IMR-90 (cell line): ENCODE measurements around the gene EMC9. TPM values are rescaled to one million over a fixed set of nuclear protein-coding genes. Genes with fewer than 3 reads are reported as not detected.

Source experiments
- ATAC-seq: fragments of 200-7000 bp; cut with Tn5 transposase; 2 replicates; pipeline ENCODE4 v1.9.1; 2020; ENCODE audit warnings: low read depth, mild to moderate bottlenecking, moderate library complexity
- BruUV-seq: library from RNA; stranded (reverse); fragments of 400-500 nt; replicated peaks from 2 replicates; lab custom pipeline; 2021; lab: Mats Ljungman, UMichigan
- CTCF ChIA-PET: fragments of 300-600 bp; formaldehyde crosslinking; extraction: SDS; loops from one replicate; lab custom pipeline; 2021; ENCODE audit warnings: antibody characterized with exemption; lab: Yijun Ruan, JAX
- POLR2A ChIA-PET: fragments of 300-600 bp; sonication (Branson Sonifier 250); formaldehyde crosslinking; loops from one replicate; lab custom pipeline; 2022; ENCODE audit warnings: antibody characterized with exemption; ENCODE audit not compliant: unreplicated experiment; lab: Charles Lee
- DNase-seq: peaks from one replicate; pipeline ENCODE4 v3.0.0; 2013
- H2AFZ ChIP-seq: replicated peaks from 2 replicates; pipeline ENCODE3; 2013; ENCODE audit warnings: low read length, mild to moderate bottlenecking; ENCODE audit not compliant: poor library complexity
- H2AK5ac ChIP-seq: 2 replicates; pipeline ENCODE4 v1.6.1; 2013; ENCODE audit warnings: low read depth, low read length, inconsistent platforms
- H2AK9ac ChIP-seq: replicated peaks from 2 replicates; pipeline ENCODE3; 2013; ENCODE audit warnings: mild to moderate bottlenecking, low read depth, low read length, moderate library complexity; ENCODE audit not compliant: poor library complexity
- H2BK120ac ChIP-seq: 2 replicates; pipeline ENCODE4 v1.6.1; 2013; ENCODE audit warnings: low read depth, low read length, inconsistent platforms
- H2BK15ac ChIP-seq: 3 replicates; pipeline ENCODE4 v1.6.1; 2013; ENCODE audit warnings: low read depth, low read length, inconsistent platforms
- H2BK20ac ChIP-seq: 2 replicates; pipeline ENCODE4 v1.6.1; 2013; ENCODE audit warnings: low read depth, mild to moderate bottlenecking, inconsistent platforms, low read length, moderate library complexity
- H2BK5ac ChIP-seq: 2 replicates; pipeline ENCODE4 v1.6.1; 2013; ENCODE audit warnings: mild to moderate bottlenecking, low read depth, low read length, inconsistent platforms; ENCODE audit not compliant: poor library complexity, severe bottlenecking
- H3K14ac ChIP-seq: replicated peaks from 2 replicates; pipeline ENCODE4 v1.6.1; 2013; ENCODE audit warnings: low read depth, low read length, inconsistent platforms
- H3K18ac ChIP-seq: 2 replicates; pipeline ENCODE4 v1.6.1; 2013; ENCODE audit warnings: low read depth, low read length, control low read depth
- H3K23ac ChIP-seq: 2 replicates; pipeline ENCODE4 v1.6.1; 2013; ENCODE audit warnings: low read depth, low read length, inconsistent platforms
- H3K27ac ChIP-seq: 2 replicates; pipeline ENCODE4 v1.5.1; 2013; ENCODE audit warnings: mild to moderate bottlenecking, control low read depth, low read length; ENCODE audit not compliant: insufficient read depth
- H3K27me3 ChIP-seq: 2 replicates; pipeline ENCODE4 v1.6.1; 2013; ENCODE audit warnings: low read length; ENCODE audit not compliant: control insufficient read depth, insufficient read depth
- H3K36me3 ChIP-seq: 2 replicates; pipeline ENCODE4 v1.6.1; 2013; ENCODE audit warnings: low read length, mixed read lengths; ENCODE audit not compliant: control insufficient read depth, insufficient read depth
- H3K4ac ChIP-seq: 2 replicates; pipeline ENCODE4 v1.6.1; 2013; ENCODE audit warnings: low read depth, low read length, inconsistent platforms
- H3K4me1 ChIP-seq: 2 replicates; pipeline ENCODE4 v1.6.1; 2013; ENCODE audit warnings: low read length, mixed read lengths; ENCODE audit not compliant: control insufficient read depth, insufficient read depth
- H3K4me2 ChIP-seq: 2 replicates; pipeline ENCODE4 v1.6.1; 2013; ENCODE audit warnings: low read depth, mild to moderate bottlenecking, control low read depth, low read length, moderate library complexity
- H3K4me3 ChIP-seq: 2 replicates; pipeline ENCODE4 v1.5.1; 2013; ENCODE audit warnings: low read depth, mild to moderate bottlenecking, control low read depth, low read length, moderate library complexity; ENCODE audit not compliant: insufficient read depth
- H3K56ac ChIP-seq: 2 replicates; pipeline ENCODE4 v1.6.1; 2013; ENCODE audit warnings: low read length, inconsistent platforms; ENCODE audit not compliant: insufficient read depth; ENCODE audit errors: extremely low read depth
- H3K79me1 ChIP-seq, 2 experiments: 2 replicates each; pipeline ENCODE4 v1.6.1; 2013; ENCODE audit warnings: low read length in 2 of 2, inconsistent platforms in 1 of 2, low read depth in 1 of 2
- H3K9ac ChIP-seq: 2 replicates; pipeline ENCODE4 v1.6.1; 2013; ENCODE audit warnings: low read depth, low read length, control low read depth
- H3K9me1 ChIP-seq: 2 replicates; pipeline ENCODE4 v1.6.1; 2013; ENCODE audit warnings: low read length, inconsistent platforms; ENCODE audit not compliant: insufficient read depth
- H3K9me3 ChIP-seq: 2 replicates; pipeline ENCODE4 v1.6.1; 2013; ENCODE audit warnings: low read length; ENCODE audit not compliant: control insufficient read depth, insufficient read depth
- H4K20me1 ChIP-seq: 2 replicates; pipeline ENCODE4 v1.6.1; 2013; ENCODE audit warnings: low read length, inconsistent platforms; ENCODE audit not compliant: insufficient read depth
- H4K5ac ChIP-seq: 2 replicates; pipeline ENCODE4 v1.6.1; 2013; ENCODE audit warnings: mild to moderate bottlenecking, low read depth, low read length, control low read depth
- H4K8ac ChIP-seq, 2 experiments: 2 replicates each; pipeline ENCODE4 v1.6.1; 2013; ENCODE audit warnings: low read depth in 2 of 2, low read length in 2 of 2, control low read depth in 1 of 2, inconsistent platforms in 1 of 2
- H4K91ac ChIP-seq: 2 replicates; pipeline ENCODE4 v1.6.1; 2013; ENCODE audit warnings: low read depth, low read length, inconsistent platforms; ENCODE audit not compliant: insufficient read depth
- BHLHE40 ChIP-seq: fragments of 150-350 bp; IDR thresholded peaks from 2 replicates; pipeline ENCODE4 v1.6.1; 2016; ENCODE audit warnings: mild to moderate bottlenecking, low read depth, low read length
- CEBPB ChIP-seq: IDR thresholded peaks from 2 replicates; pipeline ENCODE4 v1.6.1; 2012; ENCODE audit warnings: low read depth, low read length, improper control_type of control experiment
- CTCF ChIP-seq: conservative IDR thresholded peaks from 2 replicates; pipeline ENCODE4 v1.5.1; 2012; ENCODE audit warnings: mild to moderate bottlenecking, low read depth, low read length, improper control_type of control experiment
- MAFK ChIP-seq: IDR thresholded peaks from 2 replicates; pipeline ENCODE4 v1.6.1; 2012; ENCODE audit warnings: low read depth, low read length, improper control_type of control experiment
- MXI1 ChIP-seq: IDR thresholded peaks from 2 replicates; pipeline ENCODE4 v1.6.1; 2012; ENCODE audit warnings: low read depth, mild to moderate bottlenecking, low read length, moderate library complexity, borderline replicate concordance
- NFE2L2 ChIP-seq: fragments of 150-350 bp; IDR thresholded peaks from 2 replicates; pipeline ENCODE4 v1.6.1; 2016; ENCODE audit warnings: low read depth, mild to moderate bottlenecking, low read length
- RFX5 ChIP-seq: IDR thresholded peaks from 2 replicates; pipeline ENCODE4 v1.8.0; 2012; ENCODE audit warnings: low read depth, mild to moderate bottlenecking, low read length, moderate library complexity
- SMC3 ChIP-seq: fragments of 150-350 bp; IDR thresholded peaks from 2 replicates; pipeline ENCODE4 v1.6.1; 2016; ENCODE audit warnings: low read depth, mild to moderate bottlenecking, antibody characterized with exemption, low read length, moderate library complexity
- WGBS, 2 experiments: methylation state at CpG; one replicate each; pipeline versions ENCODE4 v1.1.5 to v1.1.7; 2013; ENCODE audit warnings: missing lambda C conversion rate in 2 of 2; ENCODE audit not compliant: insufficient read length in 1 of 2; ENCODE audit errors: extremely low coverage in 2 of 2; 5-methylcytosine and 5-hydroxymethylcytosine counted together
- dilution Hi-C: fragments of 300-500 bp; cut with HindIII; formaldehyde crosslinking; loops from one replicate; pipeline ENCODE4 v1.14.3; 2018; ENCODE audit warnings: low sequenced_read_pairs; ENCODE audit not compliant: unreplicated experiment
- in situ Hi-C: fragments of 300-500 bp; cut with MboI; formaldehyde crosslinking; loops from 3 replicates; pipeline ENCODE4 v1.14.3; 2019; ENCODE audit warnings: low sequenced_read_pairs, inconsistent platforms, mixed read lengths
- intact Hi-C: fragments of 100-400 bp; cut with micrococcal nuclease; formaldehyde crosslinking; loops from 2 replicates; pipeline ENCODE4 v1.10.0; 2022
- polyA plus RNA-seq, 3 experiments: library from polyadenylated mRNA; depleted of rRNA; stranded (reverse); fragments of >200 nt; gene quantifications; 2 replicates each; pipeline ENCODE4 v1.2.3, GENCODE V29; 2012; ENCODE audit warnings: low replicate concordance in 1 of 3
- total RNA-seq: library from RNA; depleted of rRNA; stranded (reverse); fragments of >200 nt; gene quantifications from 2 replicates; pipeline ENCODE4 v1.2.3, GENCODE V29; 2012
- TF ChIP-seq, protein P1 (sequence below): fragments of 150-350 bp; IDR thresholded peaks from 2 replicates; pipeline ENCODE4 v1.6.1; 2016; ENCODE audit warnings: low read depth, mild to moderate bottlenecking, low read length, moderate library complexity, borderline replicate concordance
- TF ChIP-seq, protein P2 (sequence below): fragments of 150-350 bp; IDR thresholded peaks from 2 replicates; pipeline ENCODE4 v1.6.1; 2017; ENCODE audit warnings: mild to moderate bottlenecking, antibody characterized with exemption, low read length, low read depth

Gene EMC9
- total and polyA plus RNA-seq, 2 of the 4 experiments (the other 2 are of a cell fraction): 15.1 to 19.2 TPM

- no peak overlapping the region for H4K8ac ChIP-seq
- DNase-seq: no peak
- H3K79me1 ChIP-seq: peaks cover 17 to 48% of the 10 kb centered on the region in 2 experiments; a peak in 3 of 4 replicates
- H3K18ac ChIP-seq: no peak overlapping the region
- H3K4ac ChIP-seq: no peak overlapping the region
- peak overlapping the region; percentile 29 for H2AK9ac ChIP-seq
- no peaks in the 10 kb centered on the region for H3K9me3 ChIP-seq
- peak overlapping the region; percentile 88; the same call in 1 of the 2 replicates for H3K23ac ChIP-seq
- peaks cover 19% of the 10 kb centered on the region for H3K9me1 ChIP-seq
- H2BK5ac ChIP-seq: no peak overlapping the region
- peaks cover 17% of the 10 kb centered on the region for H4K20me1 ChIP-seq
- no peak overlapping the region for H3K56ac ChIP-seq
- ChIA-PET POLR2A (interaction anchor here (0.6 kb wide), 1 partner anchor 43 kb away, joined by 3 read pairs; no protein-coding TSS in a partner anchor), CTCF (interaction anchor here (0.8 to 0.9 kb wide), 2 partner anchors 23 to 149 kb away, joined by 3 to 5 read pairs; partner anchors contain the start of gene IRF9)
- H4K5ac ChIP-seq: no peak overlapping the region
- no peak for ATAC-seq
- no peak overlapping the region for H3K27ac ChIP-seq
- H3K9ac ChIP-seq: no peak overlapping the region
- H3K4me3 ChIP-seq: no peak overlapping the region
- no peak overlapping the region for H2BK15ac ChIP-seq
- H4K91ac ChIP-seq: no peak overlapping the region
- H3K4me2 ChIP-seq: no peak overlapping the region
- TF ChIP-seq CEBPB (no peak), NFE2L2 (no peak), MAFK (no peak), BHLHE40 (no peak), RFX5 (no peak), MXI1 (no peak), SMC3 (no peak), CTCF (no peak)
- TF ChIP-seq, protein P1, sequence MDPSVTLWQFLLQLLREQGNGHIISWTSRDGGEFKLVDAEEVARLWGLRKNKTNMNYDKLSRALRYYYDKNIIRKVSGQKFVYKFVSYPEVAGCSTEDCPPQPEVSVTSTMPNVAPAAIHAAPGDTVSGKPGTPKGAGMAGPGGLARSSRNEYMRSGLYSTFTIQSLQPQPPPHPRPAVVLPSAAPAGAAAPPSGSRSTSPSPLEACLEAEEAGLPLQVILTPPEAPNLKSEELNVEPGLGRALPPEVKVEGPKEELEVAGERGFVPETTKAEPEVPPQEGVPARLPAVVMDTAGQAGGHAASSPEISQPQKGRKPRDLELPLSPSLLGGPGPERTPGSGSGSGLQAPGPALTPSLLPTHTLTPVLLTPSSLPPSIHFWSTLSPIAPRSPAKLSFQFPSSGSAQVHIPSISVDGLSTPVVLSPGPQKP: no peak
- TF ChIP-seq, protein P2, sequence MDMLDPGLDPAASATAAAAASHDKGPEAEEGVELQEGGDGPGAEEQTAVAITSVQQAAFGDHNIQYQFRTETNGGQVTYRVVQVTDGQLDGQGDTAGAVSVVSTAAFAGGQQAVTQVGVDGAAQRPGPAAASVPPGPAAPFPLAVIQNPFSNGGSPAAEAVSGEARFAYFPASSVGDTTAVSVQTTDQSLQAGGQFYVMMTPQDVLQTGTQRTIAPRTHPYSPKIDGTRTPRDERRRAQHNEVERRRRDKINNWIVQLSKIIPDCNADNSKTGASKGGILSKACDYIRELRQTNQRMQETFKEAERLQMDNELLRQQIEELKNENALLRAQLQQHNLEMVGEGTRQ: no peak
- intact Hi-C loops (no loop called here), dilution Hi-C loops (no loop called here), in situ Hi-C loops (loop anchor here (10.0 to 25.0 kb wide), 3 partner anchors 297 to 1050 kb away; partner anchors contain the start of genes ACIN1, BCL2L2, C14orf119 and PABPN1)
- 60% methylated on average over 1 of the region's 8 CpGs; no CpG with 5 or more reads in 1 of the 2 experiments for WGBS, 2 experiments
- H3K4me1 ChIP-seq: peaks cover 12% of the 10 kb centered on the region
- peaks cover 23% of the 10 kb centered on the region for H3K36me3 ChIP-seq
- no peak overlapping the region for H2BK120ac ChIP-seq
- no peak overlapping the region for H3K14ac ChIP-seq
- H2BK20ac ChIP-seq: no peak overlapping the region
- H2AFZ ChIP-seq: peak overlapping the region; percentile 17
- BruUV-seq: TSS peak; percentile 91
- H2AK5ac ChIP-seq: 0 out of 2 replicates have a peak overlapping the region, but pooled peaks have one; percentile 18
- H3K27me3 ChIP-seq: no peaks in the 10 kb centered on the region
Observed at GRCh38 chr14:24137529-24138395, 3.6 kb downstream of the EMC9 start.
